ENCODE data around the gene PGK2. TPM values are rescaled to one million over a fixed set of nuclear protein-coding genes. Genes with fewer than 3 reads are reported as not detected.

PGK2 gene
- total and polyA plus RNA-seq, 9 donors: not detected

- H3K4me1 ChIP-seq (ENCODE audit: insufficient read depth): no peaks in the 10 kb centered on the region
- H3K36me3 ChIP-seq: no peaks in the 10 kb centered on the region
- H3K27me3 ChIP-seq: no peaks in the 10 kb centered on the region
- no peaks in the 10 kb centered on the region for H3K9me3 ChIP-seq
- no peak for DNase-seq
- WGBS, 3 donors: 84 to 86% (median 85%) methylated on average over 2 of the region's 2 CpGs
- intact Hi-C loops (cut with DNase I): no loop called here
- no peak overlapping the region for H3K27ac ChIP-seq
- TF ChIP-seq EP300 (IDR thresholded peaks at IDR 0.05): no peak
- no peak for TF ChIP-seq POLR2A (IDR thresholded peaks at IDR 0.05)
- TF ChIP-seq, protein P1, sequence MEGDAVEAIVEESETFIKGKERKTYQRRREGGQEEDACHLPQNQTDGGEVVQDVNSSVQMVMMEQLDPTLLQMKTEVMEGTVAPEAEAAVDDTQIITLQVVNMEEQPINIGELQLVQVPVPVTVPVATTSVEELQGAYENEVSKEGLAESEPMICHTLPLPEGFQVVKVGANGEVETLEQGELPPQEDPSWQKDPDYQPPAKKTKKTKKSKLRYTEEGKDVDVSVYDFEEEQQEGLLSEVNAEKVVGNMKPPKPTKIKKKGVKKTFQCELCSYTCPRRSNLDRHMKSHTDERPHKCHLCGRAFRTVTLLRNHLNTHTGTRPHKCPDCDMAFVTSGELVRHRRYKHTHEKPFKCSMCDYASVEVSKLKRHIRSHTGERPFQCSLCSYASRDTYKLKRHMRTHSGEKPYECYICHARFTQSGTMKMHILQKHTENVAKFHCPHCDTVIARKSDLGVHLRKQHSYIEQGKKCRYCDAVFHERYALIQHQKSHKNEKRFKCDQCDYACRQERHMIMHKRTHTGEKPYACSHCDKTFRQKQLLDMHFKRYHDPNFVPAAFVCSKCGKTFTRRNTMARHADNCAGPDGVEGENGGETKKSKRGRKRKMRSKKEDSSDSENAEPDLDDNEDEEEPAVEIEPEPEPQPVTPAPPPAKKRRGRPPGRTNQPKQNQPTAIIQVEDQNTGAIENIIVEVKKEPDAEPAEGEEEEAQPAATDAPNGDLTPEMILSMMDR (IDR thresholded peaks at IDR 0.05): no peak
- no peak overlapping the region for H3K4me3 ChIP-seq
Observed at GRCh38 chr6:49815166-49815565, 28.1 kb upstream of the PGK2 start.

DNA sequence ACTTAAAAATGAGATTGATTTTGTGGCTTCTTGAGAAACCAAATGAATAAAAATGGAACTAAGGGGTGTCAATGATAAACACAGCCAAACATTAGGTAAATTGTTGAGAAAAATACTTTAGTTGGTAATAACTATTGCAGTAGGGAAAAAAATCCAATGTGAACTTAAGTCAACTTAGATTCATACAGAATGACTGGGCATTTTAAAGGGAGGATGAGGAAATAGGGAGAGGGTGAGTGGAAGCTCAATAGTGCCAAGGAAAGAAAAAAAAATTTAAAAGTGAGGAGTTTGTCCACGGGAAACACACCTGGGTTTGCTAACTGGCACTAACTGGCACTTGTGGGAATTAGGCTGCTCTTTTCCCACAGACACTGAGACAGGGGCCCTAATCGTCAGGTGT is 26.2 kb upstream of the PGK2 start:
- no peaks in the 10 kb centered on the region for H3K9me3 ChIP-seq
- no peak for TF ChIP-seq POLR2A (IDR thresholded peaks at IDR 0.05)
- TF ChIP-seq EP300 (IDR thresholded peaks at IDR 0.05): no peak
- TF ChIP-seq, protein P1 (IDR thresholded peaks at IDR 0.05): no peak

GRCh38 chr6:49806145-49806544 is 19.1 kb upstream of the PGK2 start:
- H3K9me3 ChIP-seq: no peaks in the 10 kb centered on the region
- no peak for TF ChIP-seq POLR2A (IDR thresholded peaks at IDR 0.05)
- no peak for TF ChIP-seq EP300 (IDR thresholded peaks at IDR 0.05)
- TF ChIP-seq, protein P1 (IDR thresholded peaks at IDR 0.05): no peak
- no peak for DNase-seq
- intact Hi-C loops (cut with DNase I): no loop called here
- H3K4me3 ChIP-seq: no peak overlapping the region
- H3K27ac ChIP-seq: no peak overlapping the region
- H3K4me1 ChIP-seq (ENCODE audit: insufficient read depth): no peaks in the 10 kb centered on the region
- no peaks in the 10 kb centered on the region for H3K27me3 ChIP-seq
- WGBS, 3 donors: 85 to 92% (median 89%) methylated on average over 4 of the region's 4 CpGs
- no peaks in the 10 kb centered on the region for H3K36me3 ChIP-seq

More for the DNA sequence above, 26.2 kb upstream of the PGK2 start:
- no peak overlapping the region for H3K27ac ChIP-seq
- no peaks in the 10 kb centered on the region for H3K4me1 ChIP-seq (ENCODE audit: insufficient read depth)
- H3K27me3 ChIP-seq: no peaks in the 10 kb centered on the region
- no peak for DNase-seq
- 68 to 76% (median 75%) methylated on average over 2 of the region's 2 CpGs for WGBS, 3 donors
- H3K4me3 ChIP-seq: no peak overlapping the region
- intact Hi-C loops (cut with DNase I): no loop called here
- H3K36me3 ChIP-seq: no peaks in the 10 kb centered on the region

GRCh38 chr6:49805246-49805645 is 18.2 kb upstream of the PGK2 start:
- no peak for DNase-seq
- TF ChIP-seq POLR2A (IDR thresholded peaks at IDR 0.05): no peak
- TF ChIP-seq, protein P1 (IDR thresholded peaks at IDR 0.05): no peak
- TF ChIP-seq EP300 (IDR thresholded peaks at IDR 0.05): no peak
- H3K27ac ChIP-seq: no peak overlapping the region
- no peaks in the 10 kb centered on the region for H3K27me3 ChIP-seq
- intact Hi-C loops (cut with DNase I): no loop called here
- H3K4me1 ChIP-seq (ENCODE audit: insufficient read depth): no peaks in the 10 kb centered on the region
- H3K4me3 ChIP-seq: no peak overlapping the region
- no peaks in the 10 kb centered on the region for H3K9me3 ChIP-seq
- 26 to 36% (median 30%) methylated on average over 2 to 3 of the region's 3 CpGs for WGBS, 3 donors
- H3K36me3 ChIP-seq: no peaks in the 10 kb centered on the region
